ENCODE data around the gene PM20D1.

- TF ChIP-seq CTCF (IDR thresholded peaks at IDR 0.05 in 8 of 11, conservative IDR thresholded peaks at IDR 0.05 in 3 of 11) = no peak
- no peak for TF ChIP-seq POLR2A (IDR thresholded peaks at IDR 0.05)
These were observed 23.7 kb downstream of the PM20D1 start for GRCh38 chr1:205826016-205826806.

Measured in spleen (tissue), 7 donors.